Measurements from ENCODE around the gene IFNLR1. TPM values are rescaled to one million over a fixed set of nuclear protein-coding genes. Genes with fewer than 3 reads are reported as not detected.

The IFNLR1 gene
- total RNA-seq, 1 experiment from 2014 or later: 9.6 TPM

GRCh38 chr1:24209097-24209496 is 22.0 kb upstream of the IFNLR1 start:
- Histone ChIP-seq H3K9ac (ENCODE audit: extremely low read depth, insufficient read length, low read length) (no peak overlapping the region), H2BK5ac (ENCODE audit: insufficient read length, low read length) (no peak overlapping the region), H3K18ac (ENCODE audit: insufficient read length, low read depth, low read length) (no peak overlapping the region), H2BK120ac (ENCODE audit: low read depth, low read length, poor library complexity, severe bottlenecking) (no peak overlapping the region), H3K56ac (ENCODE audit: insufficient read length, low read depth, low read length) (no peak overlapping the region), H3K79me2 (ENCODE audit: insufficient read depth, low read length) (no peaks in the 10 kb centered on the region), H2BK15ac (ENCODE audit: low read depth, low read length) (no peak overlapping the region), H3K27ac (ENCODE audit: insufficient read length, low read depth, low read length) (no peak overlapping the region), H2AK5ac (ENCODE audit: insufficient read length, low read length) (no peak overlapping the region), H3K4me2 (ENCODE audit: insufficient read depth, insufficient read length, low read length) (no peak overlapping the region), H2BK12ac (ENCODE audit: insufficient read length, low read depth, low read length) (no peak overlapping the region), H3K27me3 (ENCODE audit: insufficient read depth, low read length) (no peaks in the 10 kb centered on the region), H4K8ac (replicated peaks; ENCODE audit: insufficient read length, low read depth, low read length) (no peak overlapping the region), H4K5ac (ENCODE audit: insufficient read length, low read depth, low read length) (no peak overlapping the region), H3K4me1 (ENCODE audit: insufficient read depth, low read length) (no peaks in the 10 kb centered on the region; the same call in 1 of the 2 replicates), H3K79me1 (ENCODE audit: insufficient read depth, low read depth, low read length, poor library complexity, severe bottlenecking) (no peaks in the 10 kb centered on the region), H3K23me2 (ENCODE audit: insufficient read length, low read depth, low read length, poor library complexity, severe bottlenecking) (no peaks in the 10 kb centered on the region), H3T11ph (ENCODE audit: low read length) (no peak overlapping the region), H3K4ac (ENCODE audit: low read depth, low read length) (no peak overlapping the region), H2AFZ (ENCODE audit: low read length) (no peak overlapping the region), H3K9me3 (ENCODE audit: control insufficient read depth, low read depth, low read length) (no peaks in the 10 kb centered on the region), H3K23ac (ENCODE audit: insufficient read length, low read depth, low read length) (no peak overlapping the region), H3K14ac (ENCODE audit: insufficient read depth, low read length) (no peak overlapping the region), H2BK20ac (ENCODE audit: low read depth, low read length, poor library complexity, severe bottlenecking) (no peak overlapping the region), H4K20me1 (ENCODE audit: control insufficient read depth, insufficient read depth, insufficient read length) (peaks cover 2% of the 10 kb centered on the region), H4K91ac (ENCODE audit: insufficient read length, low read depth, low read length) (no peak overlapping the region)
- TF ChIP-seq CTCF (conservative IDR thresholded peaks at IDR 0.05): no peak
- H3K36me3 Mint-ChIP-seq (ENCODE audit: insufficient read depth in 1 of 3, low read depth in 3 of 3): no peaks in the 10 kb centered on the region
- H3K27me3 Mint-ChIP-seq (ENCODE audit: low read depth): peaks cover 2% of the 10 kb centered on the region; the same call in 1 of the 2 replicates
- H3K4me3 Mint-ChIP-seq: no peak overlapping the region
- peaks cover 0 to 10% of the 10 kb centered on the region in 2 experiments; a peak in 2 of 5 replicates for H3K9me3 Mint-ChIP-seq
- H3K4me1 Mint-ChIP-seq: peaks cover 0 to 14% of the 10 kb centered on the region in 2 experiments; a peak in 2 of 4 replicates
- no CpG with 5 or more reads among the region's 5 CpGs for WGBS (ENCODE audit: extremely low coverage, insufficient read length, low lambda C conversion rate)
- no peak overlapping the region; a peak in 1 of 7 replicates for H3K27ac Mint-ChIP-seq
- no peak for DNase-seq

All from H9 (cell line).